ENCODE data around the gene FANK1. TPM values are rescaled to one million over a fixed set of nuclear protein-coding genes. Genes with fewer than 3 reads are reported as not detected.
"Not testable (repeated sequence)": the region's sequence is repeated elsewhere in the genome, so short reads cannot be mapped to it uniquely, and the experiment has no call there.

Gene FANK1
- polyA plus RNA-seq, 2 of the 4 experiments (the other 2 are of a cell fraction), result 4.1 to 5.3 TPM

- 8% methylated on average over 3 of the region's 3 CpGs for WGBS (ENCODE audit: missing lambda C conversion rate)
- peak overlapping the region; percentile 50 to 76; a peak in 5 of 6 replicates for H3K27ac ChIP-seq
- H3K4me2 ChIP-seq, result peak overlapping the region; percentile 14; the same call in 2 of the 3 replicates
- FAIRE-seq, POLR2A ChIA-PET, H3K4me3 ChIP-seq, H3K9me3 ChIP-seq: not testable (repeated sequence)
- H3K4me1 ChIP-seq, result peaks cover 36% of the 10 kb centered on the region
- TF ChIP-seq FOSL2 (IDR thresholded peaks at IDR 0.05), result peak; percentile 81
- peak; percentile 87 for TF ChIP-seq FOSL2 (CRISPR knock-in tag; IDR thresholded peaks at IDR 0.05)
- peak; percentile 77; the same call in 1 of the 2 replicates for TF ChIP-seq GATA3 (IDR thresholded peaks at IDR 0.05; ENCODE audit: borderline replicate concordance)
- TF ChIP-seq JUNB (IDR thresholded peaks at IDR 0.05), result peak; percentile 73
- DNase-seq (ENCODE audit: low read depth in 1 of 2, low spot score in 1 of 2), result peak; percentile 35 to 59
- CTCF ChIA-PET, result interaction anchor here (0.6 to 1.2 kb wide), 3 partner anchors 12 to 33 kb away, joined by 3 to 5 read pairs (median 4); no protein-coding TSS in a partner anchor
- 0 out of 6 replicates have a peak, but pooled peaks of 1 of the 2 experiments have one; percentile 11 for ATAC-seq
These were observed 4.6 kb downstream of the FANK1 start for GRCh38 chr10:125900963-125901362.

- WGBS (ENCODE audit: missing lambda C conversion rate), result 55% methylated on average over 3 of the region's 3 CpGs
These were observed 6.8 kb downstream of the FANK1 start for GRCh38 chr10:125903135-125903640.

GRCh38 chr10:125905069-125905994 is 9.0 kb downstream of the FANK1 start:
- H3K9me3 ChIP-seq, result not testable (repeated sequence)

More at GRCh38 chr10:125903135-125903640, 6.8 kb downstream of the FANK1 start:
- H3K4me3 ChIP-seq, POLR2A ChIA-PET, H3K9me3 ChIP-seq, FAIRE-seq, ATAC-seq, CTCF ChIA-PET: not testable (repeated sequence)
- Histone ChIP-seq H3K4me1 (peaks cover 36% of the 10 kb centered on the region), H3K4me2 (peak overlapping the region; percentile 45), H3K27ac (peak overlapping the region; percentile 14 to 42; a peak in 4 of 6 replicates)
- DNase-seq (ENCODE audit: low read depth in 1 of 2, low spot score in 1 of 2), result peak in 1 of 2 experiments; percentile 51

GRCh38 chr10:125907598-125907997 is 11.2 kb downstream of the FANK1 start:
- FAIRE-seq; H3K4me3 ChIP-seq; H3K9me3 ChIP-seq; ATAC-seq; H3K4me2 ChIP-seq; POLR2A ChIA-PET; H3K27ac ChIP-seq; DNase-seq (ENCODE audit: low read depth in 1 of 2, low spot score in 1 of 2): not testable (repeated sequence)
- 76% methylated on average over 2 of the region's 2 CpGs for WGBS (ENCODE audit: missing lambda C conversion rate)
- H3K4me1 ChIP-seq, result peaks cover 23% of the 10 kb centered on the region
- CTCF ChIA-PET, result interaction anchor here (0.6 kb wide), 2 partner anchors 75 to 102 kb away, joined by 3 read pairs; no protein-coding TSS in a partner anchor

More at GRCh38 chr10:125905069-125905994, 9.0 kb downstream of the FANK1 start:
- not testable (repeated sequence) for FAIRE-seq; DNase-seq (ENCODE audit: low read depth in 1 of 2, low spot score in 1 of 2); H3K4me3 ChIP-seq; H3K27ac ChIP-seq; H3K4me2 ChIP-seq; ATAC-seq
- WGBS (ENCODE audit: missing lambda C conversion rate), result 65% methylated on average over 5 of the region's 5 CpGs
- ChIA-PET POLR2A (interaction anchor here (0.6 kb wide), 1 partner anchor 206 kb away, joined by 4 read pairs; no protein-coding TSS in a partner anchor), CTCF (interaction anchor here (1.1 kb wide), 1 partner anchor 21 kb away, joined by 3 read pairs; no protein-coding TSS in a partner anchor)
- H3K4me1 ChIP-seq, result peaks cover 33% of the 10 kb centered on the region

- 26% methylated on average over 2 of the region's 2 CpGs for WGBS (ENCODE audit: missing lambda C conversion rate)
- POLR2A ChIA-PET; DNase-seq (ENCODE audit: low read depth in 1 of 2, low spot score in 1 of 2); H3K27ac ChIP-seq; H3K4me2 ChIP-seq; ATAC-seq; H3K4me3 ChIP-seq; FAIRE-seq; H3K9me3 ChIP-seq: not testable (repeated sequence)
- peaks cover 12% of the 10 kb centered on the region for H3K4me1 ChIP-seq
- CTCF ChIA-PET, result interaction anchor here (1.0 to 1.1 kb wide), 2 partner anchors 40 to 116 kb away, joined by 3 to 4 read pairs; no protein-coding TSS in a partner anchor
These were observed 12.4 kb downstream of the FANK1 start for GRCh38 chr10:125908813-125909212.

GRCh38 chr10:125909491-125909890 is 13.1 kb downstream of the FANK1 start:
- POLR2A ChIA-PET; ATAC-seq; DNase-seq (ENCODE audit: low read depth in 1 of 2, low spot score in 1 of 2); H3K9me3 ChIP-seq; H3K27ac ChIP-seq; H3K4me2 ChIP-seq; FAIRE-seq; H3K4me3 ChIP-seq: not testable (repeated sequence)
- H3K4me1 ChIP-seq, result peaks cover 10% of the 10 kb centered on the region; the same call in 2 of the 3 replicates
- 49% methylated on average over 3 of the region's 3 CpGs for WGBS (ENCODE audit: missing lambda C conversion rate)
- CTCF ChIA-PET, result interaction anchor here (1.1 kb wide), 1 partner anchor 41 kb away, joined by 4 read pairs; no protein-coding TSS in a partner anchor

GRCh38 chr10:125911145-125911544 is 14.8 kb downstream of the FANK1 start:
- DNase-seq (ENCODE audit: low read depth in 1 of 2, low spot score in 1 of 2) (no peak), ATAC-seq (no peak), FAIRE-seq (no peak)
- TF ChIP-seq NFE2L2 (conservative IDR thresholded peaks at IDR 0.05; ENCODE audit: low read length) (no peak), POLR2A (IDR thresholded peaks at IDR 0.05; ENCODE audit: low read length) (no peak), CBX8 (IDR thresholded peaks at IDR 0.05) (no peak), CBX2 (IDR thresholded peaks at IDR 0.05; ENCODE audit: borderline replicate concordance, low read depth) (no peak)
- H3K4me1 ChIP-seq, result peaks cover 10% of the 10 kb centered on the region; the same call in 2 of the 3 replicates
- no peaks in the 10 kb centered on the region for H3K9me3 ChIP-seq
- WGBS (ENCODE audit: missing lambda C conversion rate), result 90% methylated on average over 10 of the region's 10 CpGs
- ChIA-PET CTCF (no interaction called here), POLR2A (no interaction called here)
- no peak overlapping the region for H3K4me3 ChIP-seq
- no peak overlapping the region for H3K4me2 ChIP-seq
- H3K27ac ChIP-seq, result no peak overlapping the region
